Measurements from ENCODE around the gene DNAJC10.

Gene DNAJC10

GRCh38 chr2:182804128-182804527 lies 88.1 kb downstream of the DNAJC10 start:
- Histone ChIP-seq H3K79me2 (ENCODE audit: insufficient read depth, low read depth) (no peaks in the 10 kb centered on the region), H3K4me2 (no peak overlapping the region), H2AFZ (ENCODE audit: low read depth) (no peak overlapping the region), H3K4me3 (IDR thresholded peaks at IDR 0.05; ENCODE audit: insufficient read depth, low read depth, low read length) (no peak overlapping the region), H4K20me1 (ENCODE audit: insufficient read depth) (no peaks in the 10 kb centered on the region), H3K9ac (no peak overlapping the region), H3K36me3 (ENCODE audit: insufficient read depth) (no peaks in the 10 kb centered on the region), H3K27me3 (ENCODE audit: insufficient read depth, low read depth) (no peaks in the 10 kb centered on the region), H3K27ac (no peak overlapping the region), H3K4me1 (ENCODE audit: low read depth, poor library complexity, severe bottlenecking) (no peaks in the 10 kb centered on the region)
- TF ChIP-seq CTCF (conservative IDR thresholded peaks at IDR 0.05; ENCODE audit: low read depth, low read length), result no peak

GRCh38 chr2:182807319-182807718 lies 91.3 kb downstream of the DNAJC10 start:
- no peak overlapping the region for H3K4me3 ChIP-seq (IDR thresholded peaks at IDR 0.05; ENCODE audit: insufficient read depth, low read depth, low read length)
- no peaks in the 10 kb centered on the region for H3K79me2 ChIP-seq (ENCODE audit: insufficient read depth, low read depth)

GRCh38 chr2:182810087-182810486 lies 94.0 kb downstream of the DNAJC10 start:
- TF ChIP-seq CTCF (conservative IDR thresholded peaks at IDR 0.05; ENCODE audit: low read depth, low read length), result no peak
- Histone ChIP-seq H3K4me1 (ENCODE audit: low read depth, poor library complexity, severe bottlenecking) (no peaks in the 10 kb centered on the region), H4K20me1 (ENCODE audit: insufficient read depth) (no peaks in the 10 kb centered on the region), H3K36me3 (ENCODE audit: insufficient read depth) (no peaks in the 10 kb centered on the region), H3K9ac (no peak overlapping the region), H3K79me2 (ENCODE audit: insufficient read depth, low read depth) (no peaks in the 10 kb centered on the region), H3K4me3 (IDR thresholded peaks at IDR 0.05; ENCODE audit: insufficient read depth, low read depth, low read length) (no peak overlapping the region), H2AFZ (ENCODE audit: low read depth) (no peak overlapping the region), H3K27ac (no peak overlapping the region), H3K4me2 (no peak overlapping the region), H3K27me3 (ENCODE audit: insufficient read depth, low read depth) (no peaks in the 10 kb centered on the region)

More at GRCh38 chr2:182807319-182807718, 91.3 kb downstream of the DNAJC10 start:
- Histone ChIP-seq H3K4me2 (no peak overlapping the region), H2AFZ (ENCODE audit: low read depth) (no peak overlapping the region), H3K4me1 (ENCODE audit: low read depth, poor library complexity, severe bottlenecking) (no peaks in the 10 kb centered on the region), H3K27me3 (ENCODE audit: insufficient read depth, low read depth) (no peaks in the 10 kb centered on the region), H3K36me3 (ENCODE audit: insufficient read depth) (no peaks in the 10 kb centered on the region), H4K20me1 (ENCODE audit: insufficient read depth) (no peaks in the 10 kb centered on the region), H3K27ac (no peak overlapping the region), H3K9ac (no peak overlapping the region)
- no peak for TF ChIP-seq CTCF (conservative IDR thresholded peaks at IDR 0.05; ENCODE audit: low read depth, low read length)

- TF ChIP-seq CTCF (conservative IDR thresholded peaks at IDR 0.05; ENCODE audit: low read depth, low read length), result no peak
- Histone ChIP-seq H3K27me3 (ENCODE audit: insufficient read depth, low read depth) (no peaks in the 10 kb centered on the region), H3K4me2 (no peak overlapping the region), H3K4me3 (IDR thresholded peaks at IDR 0.05; ENCODE audit: insufficient read depth, low read depth, low read length) (no peak overlapping the region), H3K9ac (no peak overlapping the region), H3K4me1 (ENCODE audit: low read depth, poor library complexity, severe bottlenecking) (no peaks in the 10 kb centered on the region), H4K20me1 (ENCODE audit: insufficient read depth) (no peaks in the 10 kb centered on the region), H3K79me2 (ENCODE audit: insufficient read depth, low read depth) (no peaks in the 10 kb centered on the region), H3K27ac (no peak overlapping the region), H3K36me3 (ENCODE audit: insufficient read depth) (no peaks in the 10 kb centered on the region), H2AFZ (ENCODE audit: low read depth) (no peak overlapping the region)
Measured at GRCh38 chr2:182814380-182814779, 98.3 kb downstream of the DNAJC10 start.

Measured in KMS-11 (cell line).